ENCODE measurements around the gene TRIAP1. TPM values are rescaled to one million over a fixed set of nuclear protein-coding genes. Genes with fewer than 3 reads are reported as not detected.
A peak's percentile ranks its signal among the peaks of the same experiment; 100 is the strongest.

Gene TRIAP1
- polyA plus RNA-seq, 1 of the 3 experiments (the other 2 are of a cell fraction): 34.1 TPM

DNA sequence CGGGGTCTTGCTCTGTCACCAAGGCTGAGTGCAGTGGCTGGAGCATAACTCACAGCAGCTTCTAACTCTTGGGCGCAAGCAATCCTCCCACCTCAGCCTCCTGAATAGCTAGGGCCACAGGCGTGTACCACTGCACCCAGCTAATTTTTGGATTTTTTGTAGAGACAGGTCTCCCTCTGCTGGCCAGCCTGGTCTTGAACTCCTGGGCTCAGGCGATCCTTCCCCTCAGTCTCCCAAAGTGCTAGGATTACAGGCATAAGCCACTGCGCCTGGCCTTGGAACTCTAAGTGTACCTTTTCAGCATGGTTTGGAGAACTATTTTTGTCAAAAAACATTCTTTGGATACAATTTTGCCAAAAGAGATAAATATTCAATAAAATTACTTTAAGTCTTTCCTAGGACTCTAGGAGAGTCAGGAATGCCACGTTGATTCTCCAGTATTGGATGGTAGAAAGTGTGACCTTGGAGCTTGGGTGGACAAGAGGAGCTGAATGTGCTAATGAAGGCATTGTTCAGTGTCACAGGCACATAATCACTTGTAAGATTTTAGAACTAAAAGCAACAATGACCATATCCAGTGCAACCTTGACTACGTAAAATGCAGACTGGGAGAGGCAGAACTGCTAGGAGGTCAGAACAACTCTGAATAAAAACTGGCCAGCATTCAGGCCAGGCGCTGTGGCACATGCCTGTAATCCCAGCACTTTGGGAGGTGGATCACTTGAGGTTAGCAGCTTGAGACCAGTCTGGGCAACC, 20.6 kb upstream of the TRIAP1 start:
- 66% methylated on average over 7 of the region's 8 CpGs for WGBS (ENCODE audit: low lambda C conversion rate)
- peak; percentile 16 for DNase-seq
- ChIA-PET CTCF (interaction anchor here (0.7 to 5.3 kb wide), 12 partner anchors 8 to 113 kb away, joined by 3 to 52 read pairs (median 4); partner anchors contain the start of genes COX6A1 and DYNLL1), POLR2A (interaction anchor here (1.1 kb wide), 1 partner anchor 29 kb away, joined by 4 read pairs; the partner anchor contains the start of gene DYNLL1)
- H3K4me3 ChIP-seq (ENCODE audit: low read depth in 2 of 2, low read length in 1 of 2): no peak overlapping the region
- H3K9ac ChIP-seq: no peak overlapping the region
- no peaks in the 10 kb centered on the region for H3K9me3 ChIP-seq
- no peak overlapping the region for H2AFZ ChIP-seq (ENCODE audit: low read depth)
- H3K4me2 ChIP-seq: peak overlapping the region; percentile 7; the same call in 1 of the 2 replicates
- H3K9me2 ChIP-seq: no peaks in the 10 kb centered on the region
- peaks cover 29% of the 10 kb centered on the region for H3F3A ChIP-seq (replicated peaks; ENCODE audit: insufficient read depth)
- H3K27ac ChIP-seq (ENCODE audit: low read depth in 2 of 2, low read length in 1 of 2): no peak overlapping the region
- H3K4me1 ChIP-seq (ENCODE audit: control insufficient read depth in 1 of 2, insufficient read depth in 2 of 2, low read depth in 1 of 2, low read length in 1 of 2): peaks cover 0 to 8% of the 10 kb centered on the region in 2 experiments; a peak in 1 of 4 replicates
- H3K79me2 ChIP-seq (ENCODE audit: insufficient read depth): peaks cover 87% of the 10 kb centered on the region
- H4K20me1 ChIP-seq (ENCODE audit: insufficient read depth): peaks cover 52% of the 10 kb centered on the region
- TF ChIP-seq RAD21 (IDR thresholded peaks at IDR 0.05; ENCODE audit: low read length) (peak; percentile 51), SMC3 (IDR thresholded peaks at IDR 0.05; ENCODE audit: low read depth, low read length) (peak; percentile 39), CHD2 (IDR thresholded peaks at IDR 0.05; ENCODE audit: low read length, partially characterized antibody) (no peak)
- TF ChIP-seq, protein P1, sequence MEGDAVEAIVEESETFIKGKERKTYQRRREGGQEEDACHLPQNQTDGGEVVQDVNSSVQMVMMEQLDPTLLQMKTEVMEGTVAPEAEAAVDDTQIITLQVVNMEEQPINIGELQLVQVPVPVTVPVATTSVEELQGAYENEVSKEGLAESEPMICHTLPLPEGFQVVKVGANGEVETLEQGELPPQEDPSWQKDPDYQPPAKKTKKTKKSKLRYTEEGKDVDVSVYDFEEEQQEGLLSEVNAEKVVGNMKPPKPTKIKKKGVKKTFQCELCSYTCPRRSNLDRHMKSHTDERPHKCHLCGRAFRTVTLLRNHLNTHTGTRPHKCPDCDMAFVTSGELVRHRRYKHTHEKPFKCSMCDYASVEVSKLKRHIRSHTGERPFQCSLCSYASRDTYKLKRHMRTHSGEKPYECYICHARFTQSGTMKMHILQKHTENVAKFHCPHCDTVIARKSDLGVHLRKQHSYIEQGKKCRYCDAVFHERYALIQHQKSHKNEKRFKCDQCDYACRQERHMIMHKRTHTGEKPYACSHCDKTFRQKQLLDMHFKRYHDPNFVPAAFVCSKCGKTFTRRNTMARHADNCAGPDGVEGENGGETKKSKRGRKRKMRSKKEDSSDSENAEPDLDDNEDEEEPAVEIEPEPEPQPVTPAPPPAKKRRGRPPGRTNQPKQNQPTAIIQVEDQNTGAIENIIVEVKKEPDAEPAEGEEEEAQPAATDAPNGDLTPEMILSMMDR (IDR thresholded peaks at IDR 0.05): peak; percentile 69
- H3K27me3 ChIP-seq (ENCODE audit: insufficient read depth): no peaks in the 10 kb centered on the region
- H3K36me3 ChIP-seq (replicated peaks in 1 of 2; ENCODE audit: control insufficient read depth in 1 of 2, insufficient read depth in 2 of 2, low read length in 1 of 2): peaks cover 41 to 45% of the 10 kb centered on the region in 2 experiments

DNA sequence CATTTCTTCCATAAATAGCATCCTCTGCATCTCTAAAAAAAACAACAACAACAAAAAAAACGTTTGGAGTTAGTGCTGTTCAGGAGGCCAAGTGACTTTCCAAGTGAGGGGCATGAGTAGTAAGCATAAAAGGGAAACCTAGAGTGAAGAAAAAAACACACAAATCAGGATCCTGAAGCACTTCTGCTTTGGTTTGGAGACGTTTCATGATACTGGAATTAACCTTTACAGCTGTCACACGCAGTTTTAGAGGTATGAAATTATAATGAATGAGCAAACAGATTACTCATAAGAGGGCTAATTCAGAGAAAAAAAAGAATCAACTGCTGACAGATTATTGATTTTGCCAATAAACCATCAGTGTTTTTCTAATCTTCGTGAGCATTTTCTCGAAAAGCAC, 19.6 kb upstream of the TRIAP1 start:
- H2AFZ ChIP-seq (ENCODE audit: low read depth): no peak overlapping the region
- no peaks in the 10 kb centered on the region for H3K9me3 ChIP-seq
- peaks cover 29% of the 10 kb centered on the region for H3F3A ChIP-seq (replicated peaks; ENCODE audit: insufficient read depth)
- ChIA-PET POLR2A (no interaction called here), CTCF (interaction anchor here (0.7 to 5.3 kb wide), 7 partner anchors 8 to 181 kb away, joined by 3 to 52 read pairs (median 8); partner anchors contain the start of gene COX6A1)
- no peaks in the 10 kb centered on the region for H3K27me3 ChIP-seq (ENCODE audit: insufficient read depth)
- no peaks in the 10 kb centered on the region for H3K9me2 ChIP-seq
- peaks cover 77% of the 10 kb centered on the region for H3K79me2 ChIP-seq (ENCODE audit: insufficient read depth)
- peaks cover 0 to 8% of the 10 kb centered on the region in 2 experiments; a peak in 1 of 4 replicates for H3K4me1 ChIP-seq (ENCODE audit: control insufficient read depth in 1 of 2, insufficient read depth in 2 of 2, low read depth in 1 of 2, low read length in 1 of 2)
- H3K27ac ChIP-seq (ENCODE audit: low read depth in 2 of 2, low read length in 1 of 2): no peak overlapping the region
- 56% methylated on average over 5 of the region's 5 CpGs for WGBS (ENCODE audit: low lambda C conversion rate)
- no peak overlapping the region for H3K9ac ChIP-seq
- TF ChIP-seq, protein P1 (IDR thresholded peaks at IDR 0.05): no peak
- TF ChIP-seq CHD2 (IDR thresholded peaks at IDR 0.05; ENCODE audit: low read length, partially characterized antibody) (no peak), TCF12 (IDR thresholded peaks at IDR 0.05) (no peak)
- no peak overlapping the region for H3K4me2 ChIP-seq
- DNase-seq: no peak
- peaks cover 50 to 52% of the 10 kb centered on the region in 2 experiments for H3K36me3 ChIP-seq (replicated peaks in 1 of 2; ENCODE audit: control insufficient read depth in 1 of 2, insufficient read depth in 2 of 2, low read length in 1 of 2)
- H3K4me3 ChIP-seq (ENCODE audit: low read depth in 2 of 2, low read length in 1 of 2): no peak overlapping the region
- peaks cover 52% of the 10 kb centered on the region for H4K20me1 ChIP-seq (ENCODE audit: insufficient read depth)
